Neutrophil (primary cell): ENCODE measurements around the gene FALEC.
A peak's percentile ranks its signal among the peaks of the same experiment; 100 is the strongest.

ENCODE experiments used
- H3K27ac ChIP-seq: fragments of 200-600 bp; sonication (generic); 2 replicates; pipeline ENCODE4 v1.5.1; 2016; ENCODE audit warnings: mild to moderate bottlenecking, moderate library complexity
- H3K27me3 ChIP-seq: fragments of 200-600 bp; sonication (generic); 2 replicates; pipeline ENCODE4 v1.6.0; 2016; ENCODE audit warnings: mild to moderate bottlenecking
- H3K36me3 ChIP-seq: fragments of 200-600 bp; sonication (generic); 2 replicates; pipeline ENCODE4 v1.5.1; 2017
- H3K4me1 ChIP-seq, 2 experiments: fragments of 200-600 bp in 1 of 2; sonication (generic) in 1 of 2; 1 replicate in 1 of 2; 2 replicates in 1 of 2; pipeline versions ENCODE4 v1.5.1 to v1.6.1; 2013 to 2016; ENCODE audit warnings: low read depth in 1 of 2, low read length in 1 of 2, mild to moderate bottlenecking in 1 of 2, moderate library complexity in 1 of 2; ENCODE audit not compliant: control insufficient read depth in 1 of 2, insufficient read depth in 1 of 2
- H3K4me3 ChIP-seq, 2 experiments: fragments of 200-600 bp in 1 of 2; sonication (generic) in 1 of 2; 1 replicate in 1 of 2; 2 replicates in 1 of 2; pipeline ENCODE4 v1.5.1; 2013 to 2016; ENCODE audit warnings: low read depth in 1 of 2, low read length in 1 of 2, mild to moderate bottlenecking in 1 of 2, moderate library complexity in 1 of 2
- H3K9me3 ChIP-seq: fragments of 200-600 bp; sonication (generic); 2 replicates; pipeline ENCODE4 v1.5.1; 2016
- TF ChIP-seq, protein P1 (sequence below): fragments of 200-600 bp; sonication (generic); IDR thresholded peaks from 2 replicates; pipeline ENCODE4 v1.5.1; 2016; ENCODE audit warnings: antibody characterized with exemption

FALEC gene

DNA sequence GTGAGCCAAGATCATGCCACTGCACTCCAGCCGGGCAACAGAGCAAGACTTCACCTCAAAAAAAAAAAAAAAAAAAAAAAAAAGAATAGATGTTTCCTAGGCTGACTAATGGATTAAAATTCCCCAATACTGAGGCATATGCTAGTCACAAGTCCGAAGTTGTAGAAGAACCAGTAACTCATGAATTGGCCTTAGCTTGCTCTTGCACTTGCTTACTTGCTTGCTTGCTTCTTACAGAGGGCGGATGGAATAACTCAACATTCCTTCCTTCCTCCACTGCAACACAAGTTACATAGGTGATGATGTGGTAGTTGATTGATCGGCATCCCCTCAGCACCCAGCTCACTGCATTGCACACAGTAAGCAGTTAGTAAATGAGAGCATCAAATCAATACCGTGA, 31.1 kb upstream of the FALEC start:
- H3K27ac ChIP-seq, result no peak overlapping the region
- TF ChIP-seq, protein P1, sequence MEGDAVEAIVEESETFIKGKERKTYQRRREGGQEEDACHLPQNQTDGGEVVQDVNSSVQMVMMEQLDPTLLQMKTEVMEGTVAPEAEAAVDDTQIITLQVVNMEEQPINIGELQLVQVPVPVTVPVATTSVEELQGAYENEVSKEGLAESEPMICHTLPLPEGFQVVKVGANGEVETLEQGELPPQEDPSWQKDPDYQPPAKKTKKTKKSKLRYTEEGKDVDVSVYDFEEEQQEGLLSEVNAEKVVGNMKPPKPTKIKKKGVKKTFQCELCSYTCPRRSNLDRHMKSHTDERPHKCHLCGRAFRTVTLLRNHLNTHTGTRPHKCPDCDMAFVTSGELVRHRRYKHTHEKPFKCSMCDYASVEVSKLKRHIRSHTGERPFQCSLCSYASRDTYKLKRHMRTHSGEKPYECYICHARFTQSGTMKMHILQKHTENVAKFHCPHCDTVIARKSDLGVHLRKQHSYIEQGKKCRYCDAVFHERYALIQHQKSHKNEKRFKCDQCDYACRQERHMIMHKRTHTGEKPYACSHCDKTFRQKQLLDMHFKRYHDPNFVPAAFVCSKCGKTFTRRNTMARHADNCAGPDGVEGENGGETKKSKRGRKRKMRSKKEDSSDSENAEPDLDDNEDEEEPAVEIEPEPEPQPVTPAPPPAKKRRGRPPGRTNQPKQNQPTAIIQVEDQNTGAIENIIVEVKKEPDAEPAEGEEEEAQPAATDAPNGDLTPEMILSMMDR, result no peak
- no peaks in the 10 kb centered on the region for H3K9me3 ChIP-seq
- peaks cover 9 to 12% of the 10 kb centered on the region in 2 experiments for H3K4me1 ChIP-seq
- no peak overlapping the region for H3K4me3 ChIP-seq
- peaks cover 15% of the 10 kb centered on the region for H3K27me3 ChIP-seq
- H3K36me3 ChIP-seq, result peaks cover 5% of the 10 kb centered on the region

DNA sequence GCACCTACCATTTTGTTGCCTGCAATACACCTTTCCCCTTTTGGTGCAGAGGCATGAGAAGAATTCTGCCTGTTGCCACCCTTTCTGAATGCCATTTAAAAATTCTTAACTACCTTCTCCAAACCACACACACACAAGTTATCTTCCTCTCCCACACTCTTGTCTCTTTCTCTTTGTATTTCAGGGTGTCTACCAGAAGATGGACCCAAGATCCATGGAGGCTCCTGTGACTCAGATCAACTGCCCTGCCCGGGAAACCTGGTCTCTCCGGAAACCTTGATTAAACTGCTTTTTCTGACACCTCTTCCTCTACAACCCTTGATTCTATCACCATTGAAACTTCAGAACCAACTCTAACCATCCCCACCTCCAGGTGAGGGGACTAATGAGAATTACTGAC, 30.7 kb upstream of the FALEC start:
- no peaks in the 10 kb centered on the region for H3K9me3 ChIP-seq
- H3K27me3 ChIP-seq, result peaks cover 11% of the 10 kb centered on the region
- H3K36me3 ChIP-seq, result peaks cover 7% of the 10 kb centered on the region
- no peak overlapping the region for H3K27ac ChIP-seq
- TF ChIP-seq, protein P1, result no peak
- no peak overlapping the region for H3K4me3 ChIP-seq
- peaks cover 9 to 12% of the 10 kb centered on the region in 2 experiments for H3K4me1 ChIP-seq

DNA sequence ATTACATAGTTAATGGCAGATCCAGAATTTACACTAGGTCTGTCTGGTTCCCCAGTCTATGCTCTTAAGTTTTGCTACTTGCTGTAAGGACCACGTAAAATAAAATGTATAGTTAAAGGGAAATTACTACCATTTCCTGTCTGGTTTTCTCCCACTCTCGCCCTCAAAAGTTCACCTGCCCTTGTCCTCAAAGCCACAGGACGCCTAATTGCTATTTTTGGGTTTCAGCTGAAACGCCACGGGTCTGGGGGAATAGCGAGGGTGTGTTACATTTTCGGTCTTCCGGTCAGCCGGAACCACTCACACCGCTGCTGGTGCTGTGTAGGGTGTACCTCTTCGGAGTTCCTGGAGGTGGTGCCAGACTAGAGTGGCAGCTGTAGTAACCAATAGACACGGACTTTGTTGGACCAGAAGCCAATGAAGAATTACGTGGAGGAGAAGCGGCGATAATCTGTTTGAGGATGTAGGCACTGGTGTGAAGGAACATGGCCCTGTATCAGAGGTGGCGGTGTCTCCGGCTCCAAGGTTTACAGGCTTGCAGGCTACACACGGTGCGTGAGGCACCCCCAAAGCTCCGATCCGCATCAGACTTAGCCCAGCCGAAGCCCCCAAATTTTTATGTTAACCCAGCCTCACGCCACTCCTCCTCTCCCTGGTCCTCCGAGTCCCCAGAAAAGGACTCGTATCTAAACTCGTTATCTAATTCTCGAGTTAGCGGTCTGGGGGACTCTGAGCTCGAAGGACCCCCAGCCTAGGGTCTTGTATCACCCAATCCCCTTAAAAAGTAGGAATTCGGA, 28.4 kb upstream of the FALEC start, which contains the start of gene TARS2:
Gene TARS2 (plus strand): TSS at position 454 of the 797 bp plus-strand sequence. CDS start 32 bp downstream, at position 486.
- Histone ChIP-seq H3K4me3 (peak within 1 kb of the TSS; percentile 88 to 94), H3K9me3 (no peaks in the 10 kb centered on the region), H3K27me3 (no peaks in the 10 kb centered on the region), H3K27ac (peak within 1 kb of the TSS; percentile 69), H3K36me3 (peaks cover 23% of the 10 kb centered on the region), H3K4me1 (peaks cover 9 to 12% of the 10 kb centered on the region in 2 experiments)
- TF ChIP-seq, protein P1, result peak; percentile 70

DNA sequence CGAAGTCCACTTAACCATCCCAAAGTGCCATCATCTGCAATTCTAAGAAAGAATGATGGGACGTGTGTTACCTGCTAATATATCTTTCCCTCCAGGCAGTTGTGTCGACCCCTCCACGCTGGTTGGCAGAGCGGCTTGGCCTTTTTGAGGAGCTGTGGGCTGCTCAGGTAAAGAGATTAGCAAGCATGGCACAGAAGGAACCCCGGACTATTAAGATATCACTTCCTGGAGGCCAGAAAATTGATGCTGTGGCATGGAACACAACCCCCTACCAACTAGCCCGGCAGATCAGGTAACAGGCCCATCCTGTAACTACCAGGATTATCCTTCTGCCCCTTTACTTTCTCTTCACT, 27.8 kb upstream of the FALEC start:
- Histone ChIP-seq H3K36me3 (peaks cover 27% of the 10 kb centered on the region), H3K27ac (peak overlapping the region; percentile 69), H3K4me3 (peak overlapping the region; percentile 88 to 94), H3K4me1 (peaks cover 9 to 12% of the 10 kb centered on the region in 2 experiments), H3K9me3 (no peaks in the 10 kb centered on the region), H3K27me3 (no peaks in the 10 kb centered on the region)
- TF ChIP-seq, protein P1, result no peak

DNA sequence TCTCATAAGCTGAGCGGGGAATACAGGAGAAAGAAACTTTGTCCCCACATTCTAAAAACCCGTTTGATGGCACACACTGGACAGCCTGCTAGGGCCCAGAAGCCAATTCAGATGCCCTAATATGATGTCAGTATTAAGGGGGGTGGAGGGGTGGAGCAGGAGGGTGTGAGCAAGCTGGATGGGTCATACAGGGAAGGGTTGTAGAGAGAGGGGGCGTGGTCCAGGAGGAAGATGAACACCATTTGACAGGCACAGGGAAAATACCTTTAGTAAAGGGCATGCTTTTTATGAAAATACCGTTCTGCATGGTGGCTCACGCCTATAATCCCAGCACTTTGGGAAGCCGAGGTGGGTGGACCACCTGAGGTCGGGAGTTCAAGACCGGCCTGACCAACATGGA, 22.4 kb upstream of the FALEC start:
- no peak overlapping the region for H3K4me3 ChIP-seq
- TF ChIP-seq, protein P1, result no peak
- H3K36me3 ChIP-seq, result peaks cover 63% of the 10 kb centered on the region
- no peak overlapping the region for H3K27ac ChIP-seq
- peaks cover 0 to under 1% of the 10 kb centered on the region in 2 experiments for H3K4me1 ChIP-seq
- no peaks in the 10 kb centered on the region for H3K27me3 ChIP-seq
- H3K9me3 ChIP-seq, result no peaks in the 10 kb centered on the region
